ENCODE data around the gene NOTCH2.

DNA sequence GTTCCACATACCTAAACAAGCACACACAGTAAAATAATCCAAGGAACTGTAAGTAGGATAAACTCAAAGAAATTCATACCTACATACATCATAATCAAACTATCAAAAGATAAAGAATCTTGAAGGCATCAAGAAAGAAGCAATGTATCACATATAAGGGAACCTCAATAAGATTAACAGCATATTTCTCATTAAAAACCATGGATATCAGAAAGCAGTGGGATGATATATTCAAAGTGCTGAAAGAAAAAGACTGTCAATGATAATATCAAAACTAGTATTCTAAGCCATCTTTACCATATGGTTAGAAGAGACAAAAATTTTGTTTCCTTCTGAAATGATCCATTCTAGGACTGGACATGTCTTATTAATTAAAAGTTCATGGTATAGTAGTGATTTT is 136.1 kb downstream of the NOTCH2 start:
- TF ChIP-seq, protein P1, sequence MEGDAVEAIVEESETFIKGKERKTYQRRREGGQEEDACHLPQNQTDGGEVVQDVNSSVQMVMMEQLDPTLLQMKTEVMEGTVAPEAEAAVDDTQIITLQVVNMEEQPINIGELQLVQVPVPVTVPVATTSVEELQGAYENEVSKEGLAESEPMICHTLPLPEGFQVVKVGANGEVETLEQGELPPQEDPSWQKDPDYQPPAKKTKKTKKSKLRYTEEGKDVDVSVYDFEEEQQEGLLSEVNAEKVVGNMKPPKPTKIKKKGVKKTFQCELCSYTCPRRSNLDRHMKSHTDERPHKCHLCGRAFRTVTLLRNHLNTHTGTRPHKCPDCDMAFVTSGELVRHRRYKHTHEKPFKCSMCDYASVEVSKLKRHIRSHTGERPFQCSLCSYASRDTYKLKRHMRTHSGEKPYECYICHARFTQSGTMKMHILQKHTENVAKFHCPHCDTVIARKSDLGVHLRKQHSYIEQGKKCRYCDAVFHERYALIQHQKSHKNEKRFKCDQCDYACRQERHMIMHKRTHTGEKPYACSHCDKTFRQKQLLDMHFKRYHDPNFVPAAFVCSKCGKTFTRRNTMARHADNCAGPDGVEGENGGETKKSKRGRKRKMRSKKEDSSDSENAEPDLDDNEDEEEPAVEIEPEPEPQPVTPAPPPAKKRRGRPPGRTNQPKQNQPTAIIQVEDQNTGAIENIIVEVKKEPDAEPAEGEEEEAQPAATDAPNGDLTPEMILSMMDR (IDR thresholded peaks at IDR 0.05) = no peak
- TF ChIP-seq POLR2A (IDR thresholded peaks at IDR 0.05) = no peak

All from breast epithelium (tissue), 3 donors.